Inflammatory macrophage (primary cell): ENCODE results near the gene LAMA4.

ENCODE experiments used
- DNase-seq, 2 donors: peaks; one replicate each; pipeline ENCODE4 v3.0.0-alpha.2; 2020 to 2022
- total RNA-seq, 18 experiments: gene quantifications; one replicate each; lab custom pipeline; 2026; ENCODE audit warnings: mixed read lengths in 6 of 18, inconsistent platforms in 2 of 18; lab: John Stamatoyannopoulos, UW

Gene LAMA4, protein sequence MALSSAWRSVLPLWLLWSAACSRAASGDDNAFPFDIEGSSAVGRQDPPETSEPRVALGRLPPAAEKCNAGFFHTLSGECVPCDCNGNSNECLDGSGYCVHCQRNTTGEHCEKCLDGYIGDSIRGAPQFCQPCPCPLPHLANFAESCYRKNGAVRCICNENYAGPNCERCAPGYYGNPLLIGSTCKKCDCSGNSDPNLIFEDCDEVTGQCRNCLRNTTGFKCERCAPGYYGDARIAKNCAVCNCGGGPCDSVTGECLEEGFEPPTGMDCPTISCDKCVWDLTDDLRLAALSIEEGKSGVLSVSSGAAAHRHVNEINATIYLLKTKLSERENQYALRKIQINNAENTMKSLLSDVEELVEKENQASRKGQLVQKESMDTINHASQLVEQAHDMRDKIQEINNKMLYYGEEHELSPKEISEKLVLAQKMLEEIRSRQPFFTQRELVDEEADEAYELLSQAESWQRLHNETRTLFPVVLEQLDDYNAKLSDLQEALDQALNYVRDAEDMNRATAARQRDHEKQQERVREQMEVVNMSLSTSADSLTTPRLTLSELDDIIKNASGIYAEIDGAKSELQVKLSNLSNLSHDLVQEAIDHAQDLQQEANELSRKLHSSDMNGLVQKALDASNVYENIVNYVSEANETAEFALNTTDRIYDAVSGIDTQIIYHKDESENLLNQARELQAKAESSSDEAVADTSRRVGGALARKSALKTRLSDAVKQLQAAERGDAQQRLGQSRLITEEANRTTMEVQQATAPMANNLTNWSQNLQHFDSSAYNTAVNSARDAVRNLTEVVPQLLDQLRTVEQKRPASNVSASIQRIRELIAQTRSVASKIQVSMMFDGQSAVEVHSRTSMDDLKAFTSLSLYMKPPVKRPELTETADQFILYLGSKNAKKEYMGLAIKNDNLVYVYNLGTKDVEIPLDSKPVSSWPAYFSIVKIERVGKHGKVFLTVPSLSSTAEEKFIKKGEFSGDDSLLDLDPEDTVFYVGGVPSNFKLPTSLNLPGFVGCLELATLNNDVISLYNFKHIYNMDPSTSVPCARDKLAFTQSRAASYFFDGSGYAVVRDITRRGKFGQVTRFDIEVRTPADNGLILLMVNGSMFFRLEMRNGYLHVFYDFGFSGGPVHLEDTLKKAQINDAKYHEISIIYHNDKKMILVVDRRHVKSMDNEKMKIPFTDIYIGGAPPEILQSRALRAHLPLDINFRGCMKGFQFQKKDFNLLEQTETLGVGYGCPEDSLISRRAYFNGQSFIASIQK (N-terminal part only)
- 0 to 0.49 (median 0.06) reads per million in 18 experiments for total RNA-seq

DNA sequence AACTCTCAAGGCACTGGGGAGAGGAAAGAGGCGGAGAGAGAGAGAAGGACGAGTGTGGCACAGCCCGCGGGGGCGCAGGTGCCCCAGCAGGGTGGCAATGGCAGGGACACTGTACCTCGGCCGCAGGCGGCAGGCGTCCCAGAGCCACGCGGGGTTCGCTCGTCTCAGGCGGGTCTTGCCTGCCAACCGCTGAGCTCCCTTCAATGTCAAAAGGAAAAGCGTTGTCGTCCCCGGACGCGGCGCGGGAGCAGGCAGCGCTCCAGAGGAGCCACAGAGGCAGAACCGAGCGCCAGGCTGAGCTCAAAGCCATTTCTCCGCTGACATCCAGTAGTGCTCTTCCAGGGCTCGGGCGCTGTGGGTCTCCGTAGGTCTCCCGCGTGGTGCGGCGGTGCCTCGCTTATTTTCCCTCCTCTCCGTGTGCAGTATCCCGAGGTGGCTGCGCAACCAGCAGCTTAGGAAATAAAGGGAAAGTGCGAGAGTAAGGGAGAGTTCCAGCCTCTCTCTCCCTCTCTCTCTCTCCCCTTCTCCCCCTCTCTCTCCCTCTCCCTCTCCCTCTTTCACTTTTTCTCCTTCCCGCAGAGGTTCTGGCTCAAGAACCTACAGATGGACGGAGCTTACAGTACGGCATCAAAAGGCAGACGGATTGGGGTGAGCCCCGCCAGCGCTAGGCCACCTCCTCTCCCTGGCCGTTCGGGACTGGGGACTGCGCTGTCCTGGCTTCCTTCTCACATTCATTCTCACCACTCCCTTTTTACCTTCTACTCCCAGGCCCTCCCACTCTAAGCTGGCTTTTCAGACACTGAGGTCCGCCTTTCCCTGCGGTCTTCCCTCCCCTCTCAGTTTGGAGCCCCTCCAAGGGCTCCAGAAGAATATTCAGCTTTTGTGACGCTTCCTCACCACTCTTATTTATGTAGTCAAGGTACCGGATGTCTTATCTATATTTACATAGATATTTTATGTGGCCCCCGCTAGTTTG lies at the start of gene LAMA4:
Gene LAMA4 (minus strand): TSS at position 727 of the 976 bp plus-strand sequence. CDS start 417 bp downstream, at position 310.
- DNase-seq = no peak

DNA sequence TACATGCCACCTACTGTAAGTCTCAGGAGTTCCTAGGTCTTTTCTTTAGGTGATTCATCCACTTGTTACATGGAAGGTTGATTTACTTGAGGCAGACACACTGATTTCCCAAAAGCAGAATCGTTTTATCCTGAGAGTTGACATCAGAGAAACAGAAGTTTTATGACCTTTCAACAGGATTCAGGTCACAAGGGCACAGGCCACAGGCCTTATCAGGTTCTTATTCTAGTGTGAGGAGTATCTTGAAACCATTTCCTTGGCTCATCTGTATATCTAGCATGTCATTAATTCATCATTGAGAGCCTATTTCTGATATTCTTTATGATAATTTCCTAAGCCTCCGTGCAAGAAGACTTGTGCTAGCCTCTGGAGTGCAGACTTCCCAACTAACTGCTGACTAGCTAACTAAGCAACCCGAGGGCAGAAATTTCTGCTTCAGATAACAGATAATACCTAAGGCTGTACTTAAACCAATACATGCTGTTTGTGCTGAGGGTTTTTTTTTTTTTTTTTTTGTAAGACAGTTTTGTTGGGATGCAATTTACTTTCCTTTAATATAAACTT lies 47.9 kb upstream of the LAMA4 start:
- DNase-seq = no peak

DNA sequence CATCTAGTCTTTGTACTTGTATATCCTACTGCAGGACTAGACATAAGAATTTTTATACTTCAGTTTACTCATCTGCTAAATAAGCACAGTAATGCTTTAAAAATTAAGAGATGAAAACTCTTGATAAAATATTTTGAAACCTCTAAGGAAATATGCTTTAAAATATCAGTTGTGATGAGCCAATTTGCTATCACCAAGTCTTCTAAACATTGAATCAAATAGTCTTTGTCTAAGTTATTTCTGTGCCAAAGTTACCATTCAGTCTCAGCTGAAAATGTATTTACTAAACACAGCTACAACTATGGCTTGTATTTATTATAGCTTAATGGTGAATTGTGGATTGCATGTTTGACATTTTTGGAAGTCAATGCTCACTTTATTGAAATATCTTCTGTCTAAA lies 46.5 kb upstream of the LAMA4 start:
- DNase-seq = no peak

DNA sequence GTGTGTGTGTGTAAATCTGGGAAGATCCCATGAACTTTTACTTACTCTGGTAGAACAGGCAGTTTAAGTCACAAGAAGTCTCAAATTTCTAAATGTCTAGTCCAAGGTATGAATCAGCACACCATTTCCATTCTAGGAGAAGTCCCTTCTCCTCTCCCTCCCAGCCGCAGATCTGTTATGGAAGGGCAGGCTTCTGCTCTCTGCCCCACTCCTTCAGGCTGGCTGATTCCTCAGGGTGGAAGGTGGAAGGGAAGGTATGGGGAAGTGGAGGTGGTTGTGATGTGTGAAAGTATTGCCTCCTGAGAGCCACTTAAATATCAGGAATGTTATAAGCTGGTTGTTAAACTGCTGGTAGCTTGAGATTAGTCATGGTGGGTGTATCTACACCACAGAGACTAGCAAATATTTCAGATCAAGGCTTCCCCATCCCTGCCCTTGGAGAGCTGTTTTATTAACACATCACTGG lies 44.5 kb upstream of the LAMA4 start:
- no peak for DNase-seq

DNA sequence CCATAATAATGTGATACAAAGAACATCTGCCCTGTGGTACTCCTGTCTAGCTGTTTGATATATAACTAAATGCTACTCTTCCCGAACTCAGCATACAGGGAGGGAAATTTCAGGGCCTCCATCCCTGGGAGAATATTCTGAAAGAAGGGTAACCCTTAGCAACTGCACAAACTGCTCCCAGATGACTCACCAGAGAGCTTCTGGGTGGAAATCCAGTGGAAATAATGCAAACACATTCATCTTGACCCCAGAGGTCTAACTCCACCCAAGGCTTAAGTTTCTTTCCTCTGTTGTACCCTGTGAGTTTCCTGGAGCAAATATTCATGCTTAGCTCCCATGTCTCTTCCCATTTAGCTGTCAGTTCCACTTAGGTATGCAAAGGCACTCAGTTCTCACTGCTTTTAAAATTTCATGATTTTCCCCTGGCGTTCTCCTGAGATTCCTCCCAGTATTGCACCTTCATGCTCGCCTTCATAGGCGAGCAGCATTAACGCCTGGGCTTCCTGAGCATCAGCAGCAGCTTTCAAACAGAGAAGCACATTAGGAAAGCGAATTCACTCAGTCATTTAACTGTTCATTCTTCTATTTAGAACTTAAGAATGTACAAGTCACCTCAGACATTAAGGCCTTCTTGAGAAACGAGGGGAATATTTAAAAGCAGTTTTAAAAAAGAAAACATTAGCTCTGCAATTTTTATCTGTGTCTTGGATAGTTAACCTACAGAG lies 43.8 kb upstream of the LAMA4 start:
- DNase-seq = no peak

DNA sequence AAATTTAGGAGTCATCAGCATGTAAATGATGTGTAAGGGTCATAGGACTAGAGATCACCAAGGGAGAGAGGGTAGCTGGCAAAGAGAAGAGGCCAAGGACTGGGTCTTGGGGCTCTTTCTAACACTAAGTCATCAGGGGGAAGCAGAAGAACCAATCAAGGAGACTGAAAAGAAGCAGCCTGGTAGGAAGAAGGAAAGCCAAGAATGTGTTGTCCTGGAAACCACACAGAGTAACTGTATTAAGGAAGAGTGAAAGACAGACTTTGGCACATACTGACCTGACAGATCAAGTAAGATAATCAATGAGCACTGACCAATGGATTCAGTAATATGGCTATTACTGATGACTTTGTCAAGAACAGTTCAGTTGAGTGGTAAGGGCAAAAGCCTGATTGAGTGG lies 42.3 kb upstream of the LAMA4 start:
- DNase-seq = no peak

DNA sequence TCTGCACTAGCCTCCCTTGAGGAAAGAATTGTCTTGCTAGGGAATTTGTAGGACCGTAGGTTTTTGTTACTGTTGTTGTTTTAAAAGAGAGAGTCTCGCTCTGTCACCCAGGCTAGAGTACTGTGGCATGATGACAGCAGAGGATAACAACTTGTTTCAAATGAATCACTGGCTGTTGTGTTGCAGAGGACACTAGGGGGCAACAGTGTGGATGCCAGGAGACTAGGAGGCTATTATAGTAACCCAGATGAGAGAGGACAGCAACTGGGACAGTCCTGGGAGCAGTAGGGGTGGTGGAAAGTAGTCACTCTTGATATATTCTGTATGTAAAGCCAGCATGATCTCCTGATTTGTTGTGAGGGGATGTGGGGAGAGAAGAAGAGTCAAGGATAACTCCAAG lies 41.8 kb upstream of the LAMA4 start:
- peak in 1 of 2 donors; percentile 15 for DNase-seq

DNA sequence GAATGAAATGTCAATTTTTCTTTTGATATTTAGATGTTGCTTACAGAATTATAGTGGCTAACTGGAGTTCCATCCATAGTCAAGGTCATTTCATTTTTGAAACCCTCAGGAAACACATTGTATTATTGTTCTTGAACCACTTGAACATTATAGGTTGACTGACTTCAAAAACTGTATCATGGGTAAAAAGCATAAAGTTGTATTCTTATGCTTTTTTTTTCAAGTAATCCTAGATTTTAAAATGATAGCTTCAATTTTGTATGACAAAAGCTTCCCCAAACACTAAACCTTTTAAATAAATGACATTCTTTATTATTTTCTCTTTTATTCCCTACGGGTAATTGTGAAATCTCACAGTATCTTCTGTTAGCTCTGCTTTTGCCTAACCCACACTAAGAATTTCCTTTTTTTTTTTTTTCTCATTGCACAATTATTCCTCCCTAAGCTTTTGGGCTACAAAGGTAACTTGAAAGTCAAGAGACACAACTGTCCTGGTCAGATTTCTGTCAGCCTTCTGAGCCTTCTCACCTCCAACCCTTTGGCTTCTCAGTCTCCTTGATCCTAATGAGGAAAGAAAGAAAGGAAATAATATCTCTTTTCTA lies 36.9 kb upstream of the LAMA4 start:
- peak in 1 of 2 donors; percentile 10 for DNase-seq

DNA sequence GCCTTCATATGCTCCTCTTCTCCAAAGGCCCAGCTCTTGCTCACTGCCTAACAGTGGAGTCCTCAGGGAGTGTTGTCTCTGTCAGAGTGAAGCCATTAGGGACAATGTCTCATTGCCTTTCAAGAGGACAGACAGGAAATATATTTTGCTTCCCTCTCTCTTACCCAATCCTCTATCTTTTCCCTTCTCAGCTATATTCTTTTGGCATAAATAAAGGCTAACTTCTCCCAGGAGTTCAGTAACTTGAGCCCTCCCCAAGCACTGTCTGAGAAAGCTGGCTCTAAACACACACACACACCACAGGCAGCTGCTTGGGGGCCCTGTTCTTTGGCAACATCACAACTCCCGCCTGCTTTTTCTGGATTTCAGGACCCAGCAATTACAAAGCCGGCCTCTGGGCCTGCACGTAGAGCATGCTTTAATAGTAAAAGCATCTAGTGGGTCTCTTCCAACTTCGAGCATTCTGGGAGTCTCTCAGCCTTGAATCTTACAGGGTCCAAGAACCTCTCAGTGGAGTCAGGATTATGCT lies 34.7 kb upstream of the LAMA4 start:
- no peak for DNase-seq

DNA sequence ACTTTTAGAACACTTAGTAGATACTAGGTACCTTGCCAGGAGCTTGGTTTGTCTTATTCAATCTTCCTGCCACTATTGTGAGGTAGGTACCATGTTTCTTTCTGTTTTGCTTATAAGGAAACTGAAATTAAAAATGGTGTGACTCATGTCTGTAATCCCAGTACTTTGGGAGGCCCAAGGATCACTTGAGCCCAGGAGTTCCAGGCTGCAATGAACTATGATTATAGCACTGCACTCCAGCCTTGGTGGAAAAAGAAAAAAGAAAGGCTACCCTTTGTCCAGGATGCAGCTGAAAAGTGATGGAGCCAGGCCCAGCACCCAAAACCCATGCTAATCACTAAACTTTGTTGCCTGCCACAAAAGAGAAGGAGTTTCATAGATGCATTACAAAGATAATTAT lies 34.1 kb upstream of the LAMA4 start:
- no peak for DNase-seq

DNA sequence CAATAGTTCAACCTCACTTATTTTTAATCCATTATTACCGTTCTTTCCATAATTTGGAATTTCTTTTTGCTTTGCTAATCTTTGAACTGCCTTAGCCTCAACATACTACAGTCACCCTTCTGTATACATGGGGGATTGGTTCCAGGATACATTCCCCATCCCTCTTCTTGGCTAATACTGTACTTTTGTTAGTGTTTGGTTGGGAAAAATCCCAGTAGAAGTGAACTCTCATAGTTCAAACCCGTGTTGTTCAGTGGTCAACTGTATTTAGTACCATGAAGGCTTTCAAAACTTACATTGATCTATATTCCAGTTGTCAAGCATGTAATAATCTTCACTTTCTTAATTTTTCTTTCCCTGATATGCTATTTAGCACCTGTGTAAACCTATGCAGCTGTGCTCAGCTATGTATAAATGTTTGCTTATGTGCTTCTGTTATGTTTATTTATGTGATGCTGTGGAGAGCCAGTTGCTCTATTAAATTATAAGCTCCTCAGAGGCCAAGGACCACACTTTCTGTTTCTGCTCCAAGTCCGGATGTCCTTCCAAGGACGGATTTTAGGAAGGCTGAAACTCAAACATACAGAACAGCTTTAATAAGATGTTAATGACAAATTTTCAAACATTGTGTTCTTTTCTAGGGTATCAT lies 33.3 kb upstream of the LAMA4 start:
- DNase-seq = no peak

DNA sequence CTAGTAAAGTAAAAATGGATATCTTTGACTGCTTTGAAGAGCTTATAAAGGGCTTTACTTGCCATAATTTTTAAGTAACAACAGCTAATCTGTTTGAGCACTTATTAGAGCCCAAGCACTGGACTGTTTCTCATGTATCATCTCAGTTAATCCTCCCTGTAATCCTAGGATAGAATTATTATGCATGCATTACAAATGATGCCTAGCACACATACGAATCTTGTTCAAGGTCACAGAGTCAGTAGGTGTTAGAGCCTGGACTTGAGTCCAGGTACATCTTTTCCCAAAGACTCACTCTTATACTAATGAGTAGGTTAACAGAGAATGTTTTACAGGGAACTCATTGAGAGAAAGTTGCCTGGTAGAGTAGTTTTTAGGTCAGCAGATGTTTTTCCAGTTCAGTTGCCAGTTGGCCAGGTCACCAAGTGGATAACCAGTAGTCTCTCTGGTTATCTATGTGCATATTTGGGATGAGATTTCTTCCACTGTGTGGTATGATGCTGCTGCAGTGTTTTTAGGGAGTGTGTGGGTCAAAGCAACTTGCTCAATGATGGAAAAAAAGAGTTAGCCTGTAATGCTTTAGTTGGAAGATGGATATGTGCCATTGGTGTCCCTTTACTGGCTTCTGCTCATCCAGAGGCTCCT lies 32.3 kb upstream of the LAMA4 start:
- DNase-seq = no peak

DNA sequence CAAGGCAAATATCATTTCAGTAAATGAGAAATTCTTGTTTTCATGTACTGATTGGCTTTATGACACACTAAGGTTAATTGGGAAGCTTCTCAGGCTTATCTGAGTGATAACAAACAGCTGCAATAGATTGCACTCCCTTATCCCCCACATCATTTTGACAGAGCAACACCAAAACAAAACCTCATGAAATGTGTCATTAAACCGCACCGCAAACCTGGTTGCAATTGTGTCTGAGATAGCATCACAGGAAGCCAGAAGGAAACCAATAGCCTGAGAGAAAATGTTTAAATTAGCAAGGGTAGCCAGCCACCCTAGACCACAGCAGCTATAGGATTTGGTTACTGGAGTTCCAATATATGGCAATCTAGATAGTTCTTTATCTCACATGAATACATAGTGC lies 31.6 kb upstream of the LAMA4 start:
- DNase-seq = no peak

DNA sequence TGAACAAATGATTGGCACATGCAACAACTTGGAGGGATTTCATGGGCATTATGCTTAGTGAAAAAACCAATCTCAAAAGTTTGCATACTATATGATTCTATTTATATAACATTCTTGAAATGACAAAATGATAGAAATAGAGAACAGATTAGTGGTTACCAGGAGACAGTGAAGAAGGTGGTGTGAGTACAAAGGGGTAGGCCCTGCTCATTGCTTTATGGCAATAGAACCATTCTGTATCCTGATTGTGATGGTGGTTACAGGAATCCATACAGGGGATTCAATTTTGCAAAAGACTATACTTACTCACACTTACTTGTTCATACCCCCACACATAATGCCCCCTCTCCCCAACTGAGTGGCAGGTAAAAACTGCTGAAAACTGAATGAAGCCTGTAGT lies 30.2 kb upstream of the LAMA4 start:
- no peak for DNase-seq

DNA sequence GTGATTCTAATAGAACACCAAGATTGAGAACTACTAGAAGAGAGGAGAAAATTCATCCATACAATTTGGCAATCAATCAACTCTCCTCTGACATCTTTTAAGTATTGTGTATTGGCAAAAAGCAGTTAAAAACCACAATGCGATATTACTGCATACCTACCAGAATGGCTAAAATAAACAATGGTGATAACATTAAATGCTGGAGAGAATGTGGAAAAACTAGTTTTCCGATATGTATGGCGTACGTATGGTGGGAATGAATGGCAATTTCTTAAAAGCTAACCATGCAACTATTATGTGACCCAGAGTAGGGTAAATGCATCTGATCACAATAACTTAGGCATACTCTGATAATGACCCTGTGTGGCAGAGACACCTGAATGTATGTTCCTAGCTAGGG lies 29.3 kb upstream of the LAMA4 start:
- no peak for DNase-seq

DNA sequence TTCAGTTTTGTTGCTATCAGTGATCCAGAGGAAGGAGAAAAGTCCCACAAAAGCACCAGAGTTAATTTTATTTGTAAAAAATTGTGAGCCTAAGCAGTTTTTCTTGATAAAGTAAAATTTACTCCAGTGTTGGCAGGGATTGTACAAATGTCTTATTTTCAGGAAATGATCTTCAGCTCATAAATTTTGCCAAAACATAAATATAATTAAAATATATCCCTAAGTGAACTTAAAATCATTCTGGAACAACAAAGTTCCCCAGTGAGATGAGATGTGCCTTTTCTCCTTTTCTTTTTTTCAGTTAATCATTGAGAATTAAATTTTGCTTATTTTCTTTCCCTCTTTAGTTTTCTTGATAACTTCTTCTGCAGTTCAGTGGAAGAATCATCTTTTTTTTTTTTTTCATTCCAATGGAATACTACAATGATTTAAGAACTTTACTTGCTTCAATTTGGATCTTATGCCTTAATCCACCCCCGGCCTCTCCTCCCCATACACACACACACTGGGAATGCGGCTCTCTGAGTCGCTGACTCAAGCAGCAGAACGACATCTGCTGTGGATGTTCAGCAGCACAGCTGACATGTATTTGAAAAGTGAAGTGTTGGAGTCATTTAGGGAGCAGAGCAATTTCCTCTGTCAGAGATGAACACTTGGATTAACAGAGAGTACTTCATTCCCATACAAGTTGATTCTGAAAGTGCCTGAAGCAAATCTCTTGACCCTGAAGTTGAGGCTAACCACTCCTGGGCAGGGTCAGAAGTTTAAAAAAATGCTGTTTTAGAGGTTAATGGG lies 27.7 kb upstream of the LAMA4 start:
- DNase-seq = no peak

DNA sequence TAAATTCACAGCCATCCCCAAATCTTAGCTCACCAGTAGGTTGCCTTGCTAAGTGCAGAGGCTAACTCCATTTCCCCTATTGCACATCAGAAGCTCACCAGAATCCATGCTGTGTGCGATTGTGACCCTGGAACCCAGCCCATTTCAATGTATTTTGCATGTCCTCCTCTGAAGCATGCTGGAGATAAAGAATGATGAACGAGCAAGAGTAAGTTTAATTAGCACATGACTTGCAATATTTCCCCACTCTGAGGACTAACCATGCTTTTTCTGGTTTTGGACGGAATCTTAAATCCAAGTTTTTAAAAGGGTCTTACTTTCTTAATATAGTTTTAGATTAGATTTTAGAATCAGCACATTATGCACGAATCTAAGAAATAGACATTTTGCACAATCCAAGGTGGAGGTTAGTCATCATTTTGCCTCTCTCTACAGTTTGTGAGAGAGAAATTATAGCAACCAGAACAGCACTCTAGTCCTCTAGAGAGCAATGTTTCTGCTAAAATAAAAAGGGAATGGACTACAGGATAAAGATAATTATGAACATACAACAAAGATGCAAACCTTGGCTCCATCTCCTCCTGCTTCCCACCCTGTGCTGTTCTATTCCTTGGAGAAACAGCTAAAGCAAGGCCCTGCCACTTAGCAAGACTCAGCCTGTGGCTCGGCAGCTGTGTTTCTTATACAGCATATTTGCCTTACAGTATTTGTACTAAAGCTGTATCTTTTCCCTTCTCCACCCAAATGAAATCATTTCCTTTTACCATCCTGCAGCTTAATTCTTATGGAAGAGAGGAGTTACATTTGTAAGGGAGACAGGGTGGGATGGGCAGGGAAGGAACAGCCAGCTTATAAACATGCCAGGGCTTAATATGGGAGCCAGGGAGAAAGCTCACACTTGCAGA lies 24.9 kb upstream of the LAMA4 start:
- no peak for DNase-seq
